K562 treated with DMSO at 1 percent for 48 hours (cell line): ENCODE results near the gene KBTBD12. TPM values are rescaled to one million over a fixed set of nuclear protein-coding genes. Genes with fewer than 3 reads are reported as not detected.

ENCODE experiments used
- total RNA-seq: library from RNA; unstranded; fragments of 300-600 nt; gene quantifications from 2 replicates; pipeline ENCODE4 v1.2.3, GENCODE V29; 2022; ENCODE audit warnings: low replicate concordance; ENCODE audit errors: extremely low read depth

Gene KBTBD12, protein sequence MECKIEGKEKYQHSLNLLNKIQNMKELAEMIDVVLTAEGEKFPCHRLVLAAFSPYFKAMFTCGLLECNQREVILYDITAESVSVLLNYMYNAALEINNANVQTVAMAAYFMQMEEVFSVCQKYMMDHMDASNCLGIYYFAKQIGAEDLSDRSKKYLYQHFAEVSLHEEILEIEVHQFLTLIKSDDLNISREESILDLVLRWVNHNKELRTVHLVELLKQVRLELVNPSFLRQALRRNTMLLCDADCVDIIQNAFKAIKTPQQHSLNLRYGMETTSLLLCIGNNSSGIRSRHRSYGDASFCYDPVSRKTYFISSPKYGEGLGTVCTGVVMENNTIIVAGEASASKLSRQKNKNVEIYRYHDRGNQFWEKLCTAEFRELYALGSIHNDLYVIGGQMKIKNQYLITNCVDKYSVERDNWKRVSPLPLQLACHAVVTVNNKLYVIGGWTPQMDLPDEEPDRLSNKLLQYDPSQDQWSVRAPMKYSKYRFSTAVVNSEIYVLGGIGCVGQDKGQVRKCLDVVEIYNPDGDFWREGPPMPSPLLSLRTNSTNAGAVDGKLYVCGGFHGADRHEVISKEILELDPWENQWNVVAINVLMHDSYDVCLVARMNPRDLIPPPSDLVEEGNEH
- total RNA-seq = not detected in 2 replicates

DNA sequence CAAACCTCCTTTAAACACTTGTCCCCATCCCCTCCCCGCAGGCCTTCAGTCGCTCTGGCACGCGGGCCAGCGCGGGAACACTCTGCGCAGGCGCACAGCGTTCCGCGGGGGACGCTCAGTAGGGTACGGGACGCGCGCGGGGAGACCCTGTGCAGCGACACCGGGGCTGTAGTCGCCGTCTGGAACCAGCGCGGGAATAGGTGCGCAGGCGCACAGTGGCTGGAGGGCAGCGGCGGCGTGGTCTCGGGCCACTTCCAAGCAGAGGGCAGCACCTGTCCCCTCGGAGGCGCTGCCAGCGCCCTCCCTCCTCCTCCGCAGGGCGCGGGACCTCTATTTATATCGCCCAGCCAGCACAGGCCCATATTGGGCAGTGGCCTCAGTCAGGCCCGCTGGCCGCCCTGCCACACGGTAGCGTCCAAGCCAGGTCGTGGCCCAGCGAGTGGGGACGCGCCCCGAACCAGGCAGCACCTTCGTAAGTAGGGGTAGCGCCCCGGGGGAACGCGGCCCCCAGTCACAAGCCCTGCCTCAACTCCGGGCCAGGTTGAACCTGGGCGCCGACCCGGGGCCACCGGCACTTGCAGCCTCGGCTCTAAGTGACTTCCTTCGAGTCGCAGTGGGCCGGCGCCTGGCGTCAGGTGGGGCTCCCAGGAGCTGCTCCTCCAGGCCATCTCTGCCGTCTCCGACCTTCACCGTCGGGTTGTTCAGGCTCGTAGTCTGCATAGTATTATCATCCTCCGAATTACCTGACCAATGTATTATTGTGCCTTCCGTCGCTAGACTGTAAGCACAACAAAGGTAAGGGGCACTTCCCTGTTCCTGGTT is at the start of gene KBTBD12:
KBTBD12 (plus strand) TSS at position 118 of the 822 bp plus-strand sequence. CDS start 7,830 bp downstream, outside the sequence.

Other genes with a start within 250 kb of the KBTBD12 start
- gene ABTB1, start 242.3 kb upstream of the KBTBD12 start, total RNA-seq = not detected in 2 replicates
- gene MGLL, start 92.7 kb upstream of the KBTBD12 start, total RNA-seq = not detected in 2 replicates
- gene SEC61A1, start 137.2 kb downstream of the KBTBD12 start, total RNA-seq = not detected in 2 replicates
- not detected in 2 replicates for gene RUVBL1, start 208.6 kb downstream of the KBTBD12 start, total RNA-seq
- gene EEFSEC, start 238.2 kb downstream of the KBTBD12 start, total RNA-seq = not detected in 2 replicates